Panc1 (cell line): Measurements from ENCODE around the gene NOC2L. TPM values are rescaled to one million over a fixed set of nuclear protein-coding genes. Genes with fewer than 3 reads are reported as not detected.

Experiments
- ATAC-seq: fragments of 200-7000 bp; cut with Tn5 transposase; 2 replicates; pipeline ENCODE4 v1.9.1; 2020; ENCODE audit warnings: mild to moderate bottlenecking, moderate library complexity
- BruUV-seq: library from RNA; stranded (reverse); fragments of 400-500 nt; replicated peaks from 2 replicates; lab custom pipeline; 2021; lab: Mats Ljungman, UMichigan
- CTCF ChIA-PET: fragments of 300-600 bp; sonication (Branson Sonifier 250); formaldehyde crosslinking; loops from one replicate; lab custom pipeline; 2022; ENCODE audit warnings: antibody characterized with exemption; lab: Charles Lee
- POLR2A ChIA-PET: fragments of 300-600 bp; sonication (Branson Sonifier 250); formaldehyde crosslinking; loops from one replicate; lab custom pipeline; 2022; ENCODE audit warnings: antibody characterized with exemption; lab: Charles Lee
- DNase-seq: peaks from one replicate; pipeline ENCODE4 v3.0.0-alpha.2; 2010; ENCODE audit warnings: low read depth, low spot score
- H3K27ac ChIP-seq: 2 replicates; pipeline ENCODE4 v1.5.1; 2011; ENCODE audit warnings: mild to moderate bottlenecking, low read length, inconsistent platforms
- H3K27me3 ChIP-seq: fragments of 200-500 bp; sonication (Bioruptor generic); 2 replicates; pipeline ENCODE4 v1.6.0; 2014; ENCODE audit warnings: low read length, inconsistent platforms; ENCODE audit not compliant: control insufficient read depth, insufficient read depth
- H3K36me3 ChIP-seq: fragments of 200-500 bp; sonication (Bioruptor generic); 2 replicates; pipeline ENCODE4 v1.5.1; 2014; ENCODE audit warnings: inconsistent platforms, mild to moderate bottlenecking, low read length, moderate library complexity; ENCODE audit not compliant: control insufficient read depth, insufficient read depth
- H3K4me1 ChIP-seq: 2 replicates; pipeline ENCODE4 v1.5.1; 2011; ENCODE audit warnings: inconsistent platforms, mild to moderate bottlenecking, low read length, moderate library complexity; ENCODE audit not compliant: control insufficient read depth, insufficient read depth
- H3K4me3 ChIP-seq, 2 experiments: 2 replicates each; pipeline ENCODE4 v1.5.1; 2011 to 2012; ENCODE audit warnings: low read depth in 2 of 2, low read length in 2 of 2, mild to moderate bottlenecking in 2 of 2, inconsistent platforms in 1 of 2, moderate library complexity in 1 of 2
- H3K9me3 ChIP-seq: fragments of 200-500 bp; sonication (Bioruptor generic); 2 replicates; pipeline ENCODE4 v1.5.1; 2014; ENCODE audit warnings: low read depth, mild to moderate bottlenecking, inconsistent platforms, low read length, moderate library complexity; ENCODE audit not compliant: control insufficient read depth, insufficient read depth
- POLR2AphosphoS5 ChIP-seq: IDR thresholded peaks from 2 replicates; pipeline ENCODE4 v1.6.1; 2012; ENCODE audit warnings: mild to moderate bottlenecking, low read depth, low read length, moderate library complexity
- REST ChIP-seq, 2 experiments: IDR thresholded peaks; 2 replicates each; pipeline ENCODE4 v1.6.1; 2011 to 2012; ENCODE audit warnings: low read depth in 2 of 2, control low read depth in 1 of 2, low read length in 1 of 2, mild to moderate bottlenecking in 1 of 2, moderate library complexity in 1 of 2; ENCODE audit not compliant: insufficient read depth in 1 of 2
- SIN3A ChIP-seq: IDR thresholded peaks from 2 replicates; pipeline ENCODE4 v1.6.1; 2012; ENCODE audit warnings: low read depth, mild to moderate bottlenecking, low read length, moderate library complexity, borderline replicate concordance; ENCODE audit not compliant: insufficient read depth
- TCF7L2 ChIP-seq: IDR thresholded peaks from 2 replicates; pipeline ENCODE4 v1.6.1; 2011; ENCODE audit warnings: mild to moderate bottlenecking, low read depth, low read length, inconsistent platforms
- in situ Hi-C: cut with HindIII; loops from 2 replicates; pipeline ENCODE4 v1.10.0; 2016; ENCODE audit warnings: low sequenced_read_pairs, low pct_unique_long_range_greater_than_20kb
- intact Hi-C: fragments of 100-400 bp; cut with micrococcal nuclease; formaldehyde crosslinking; loops from one replicate; pipeline ENCODE4 v1.10.0; 2022; ENCODE audit not compliant: unreplicated experiment
- total RNA-seq: library from RNA; stranded (reverse); gene quantifications from one replicate; pipeline ENCODE4 v1.2.1, GENCODE V29; 2021; ENCODE audit not compliant: unreplicated experiment
- TF ChIP-seq, protein P1 (sequence below): fragments of 450-650 bp; IDR thresholded peaks from 2 replicates; pipeline ENCODE4 v1.5.1; 2017; ENCODE audit warnings: mild to moderate bottlenecking

NOC2L gene
- total RNA-seq, 1 experiment from 2014 or later, result 193 TPM

DNA sequence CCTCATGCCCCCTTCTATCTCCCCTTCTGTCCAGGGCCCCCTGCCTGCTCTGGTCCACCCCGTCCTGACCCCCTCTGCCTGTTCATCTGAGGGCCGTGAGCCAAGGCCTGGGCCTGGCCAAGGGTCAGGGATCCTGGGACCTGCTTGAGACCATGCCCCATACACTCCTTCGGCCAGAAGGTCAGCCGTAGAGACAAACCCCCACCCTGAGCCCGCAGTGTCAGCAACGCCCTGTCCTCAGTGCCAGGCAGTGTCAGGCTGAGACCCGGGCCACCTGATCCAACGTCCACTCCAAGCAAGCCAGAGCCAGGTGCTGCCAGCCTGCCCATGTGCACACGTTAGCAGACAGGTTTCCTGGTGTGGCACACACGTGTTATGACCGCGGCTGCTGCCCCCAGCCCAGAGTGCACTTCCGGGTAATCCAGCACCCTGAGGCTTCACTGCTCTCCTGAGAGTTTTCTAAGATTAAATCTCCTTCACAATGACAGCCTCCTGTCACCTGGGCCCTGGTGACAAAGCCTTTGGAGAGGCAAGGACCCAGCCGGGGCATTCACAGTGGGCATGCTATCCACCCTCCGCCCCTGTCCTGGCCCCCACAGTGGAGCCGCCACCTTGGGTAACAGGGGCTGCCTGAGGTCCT, 45.4 kb downstream of the NOC2L start:
- H3K9me3 ChIP-seq, result no peaks in the 10 kb centered on the region
- BruUV-seq, result no TSS peak
- peak overlapping the region; percentile 74 for H3K27ac ChIP-seq
- no peak overlapping the region for H3K4me3 ChIP-seq
- POLR2A ChIA-PET, result no interaction called here
- no peaks in the 10 kb centered on the region for H3K27me3 ChIP-seq
- TF ChIP-seq REST (IDR thresholded peaks at IDR 0.05; ENCODE audit: insufficient read depth in 1 of 2, low read depth in 2 of 2, low read length in 1 of 2) (no peak), SIN3A (no peak), POLR2AphosphoS5 (no peak), TCF7L2 (no peak)
- TF ChIP-seq, protein P1, sequence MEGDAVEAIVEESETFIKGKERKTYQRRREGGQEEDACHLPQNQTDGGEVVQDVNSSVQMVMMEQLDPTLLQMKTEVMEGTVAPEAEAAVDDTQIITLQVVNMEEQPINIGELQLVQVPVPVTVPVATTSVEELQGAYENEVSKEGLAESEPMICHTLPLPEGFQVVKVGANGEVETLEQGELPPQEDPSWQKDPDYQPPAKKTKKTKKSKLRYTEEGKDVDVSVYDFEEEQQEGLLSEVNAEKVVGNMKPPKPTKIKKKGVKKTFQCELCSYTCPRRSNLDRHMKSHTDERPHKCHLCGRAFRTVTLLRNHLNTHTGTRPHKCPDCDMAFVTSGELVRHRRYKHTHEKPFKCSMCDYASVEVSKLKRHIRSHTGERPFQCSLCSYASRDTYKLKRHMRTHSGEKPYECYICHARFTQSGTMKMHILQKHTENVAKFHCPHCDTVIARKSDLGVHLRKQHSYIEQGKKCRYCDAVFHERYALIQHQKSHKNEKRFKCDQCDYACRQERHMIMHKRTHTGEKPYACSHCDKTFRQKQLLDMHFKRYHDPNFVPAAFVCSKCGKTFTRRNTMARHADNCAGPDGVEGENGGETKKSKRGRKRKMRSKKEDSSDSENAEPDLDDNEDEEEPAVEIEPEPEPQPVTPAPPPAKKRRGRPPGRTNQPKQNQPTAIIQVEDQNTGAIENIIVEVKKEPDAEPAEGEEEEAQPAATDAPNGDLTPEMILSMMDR, result no peak
- peaks cover 70% of the 10 kb centered on the region for H3K4me1 ChIP-seq
- ATAC-seq (no peak), DNase-seq (no peak)
- intact Hi-C loops, result no loop called here
- no peaks in the 10 kb centered on the region for H3K36me3 ChIP-seq
- CTCF ChIA-PET, result no interaction called here
- in situ Hi-C loops, result no loop called here

- H3K4me1 ChIP-seq, result peaks cover 66% of the 10 kb centered on the region
- POLR2A ChIA-PET, result no interaction called here
- no peak for DNase-seq
- H3K9me3 ChIP-seq, result no peaks in the 10 kb centered on the region
- intact Hi-C loops (no loop called here), in situ Hi-C loops (no loop called here)
- ATAC-seq, result peak; percentile 68
- no peak for TF ChIP-seq REST (IDR thresholded peaks at IDR 0.05; ENCODE audit: insufficient read depth in 1 of 2, low read depth in 2 of 2, low read length in 1 of 2)
- no peak for TF ChIP-seq TCF7L2
- TF ChIP-seq, protein P1, result no peak; the same call in 1 of the 2 replicates
- CTCF ChIA-PET, result no interaction called here
- no TSS peak for BruUV-seq
- H3K36me3 ChIP-seq, result no peaks in the 10 kb centered on the region
- H3K4me3 ChIP-seq, result no peak overlapping the region
- no peaks in the 10 kb centered on the region for H3K27me3 ChIP-seq
- H3K27ac ChIP-seq, result peak overlapping the region; percentile 74
Measured at GRCh38 chr1:912740-913301, 46.2 kb downstream of the NOC2L start.
